Activated T-cell treated with anti-CD3 and anti-CD28 coated beads, Interleukin-2, amount 50 U/mL, for 24 hours (primary cell): ENCODE measurements around the gene AKAP1.

Experiments
- DNase-seq: peaks from one replicate; pipeline ENCODE4 v3.0.0-alpha.2; 2020
- H3K27ac Mint-ChIP-seq: 2 replicates; pipeline ENCODE4 v1.8.0; 2020; ENCODE audit warnings: mild to moderate bottlenecking, mixed read lengths
- H3K27me3 Mint-ChIP-seq: 2 replicates; pipeline ENCODE4 v1.8.0; 2020; ENCODE audit warnings: mixed read lengths
- H3K36me3 Mint-ChIP-seq: 2 replicates; pipeline ENCODE4 v1.8.0; 2020; ENCODE audit warnings: low read depth, mixed read lengths
- H3K4me1 Mint-ChIP-seq: 2 replicates; pipeline ENCODE4 v1.8.0; 2020; ENCODE audit warnings: low read depth, mixed read lengths
- H3K4me3 Mint-ChIP-seq: 2 replicates; pipeline ENCODE4 v1.8.0; 2020; ENCODE audit warnings: mild to moderate bottlenecking, moderate library complexity, mixed read lengths
- H3K9me3 Mint-ChIP-seq: 2 replicates; pipeline ENCODE4 v1.8.0; 2020; ENCODE audit warnings: mixed read lengths

Gene AKAP1

GRCh38 chr17:57170866-57171265 is 85.8 kb downstream of the AKAP1 start:
- no peaks in the 10 kb centered on the region for H3K36me3 Mint-ChIP-seq
- H3K4me1 Mint-ChIP-seq: no peaks in the 10 kb centered on the region
- peaks cover 3% of the 10 kb centered on the region for H3K9me3 Mint-ChIP-seq
- no peak overlapping the region for H3K27ac Mint-ChIP-seq
- H3K4me3 Mint-ChIP-seq: no peak overlapping the region
- DNase-seq: no peak
- peaks cover 45% of the 10 kb centered on the region for H3K27me3 Mint-ChIP-seq
